Brain microvascular endothelial cell (primary cell): ENCODE measurements around the gene MITF.

Experiments
- DNase-seq: peaks from one replicate; pipeline ENCODE4 v3.0.0-alpha.2; 2020
- H3K27ac ChIP-seq: fragments of 250-450 bp; sonication (Bioruptor Pico); 2 replicates; pipeline ENCODE4 v1.5.1; 2020; ENCODE audit warnings: mild to moderate bottlenecking, moderate library complexity
- H3K27me3 ChIP-seq: fragments of 250-450 bp; sonication (Bioruptor Pico); replicated peaks from 2 replicates; pipeline ENCODE4 v1.5.1; 2020; ENCODE audit warnings: mild to moderate bottlenecking
- H3K36me3 ChIP-seq: fragments of 250-450 bp; sonication (Bioruptor Pico); replicated peaks from 2 replicates; pipeline ENCODE4 v1.5.1; 2020; ENCODE audit warnings: mild to moderate bottlenecking
- H3K4me3 ChIP-seq: 2 replicates; pipeline ENCODE4 v1.5.1; 2011; ENCODE audit warnings: low read depth, mild to moderate bottlenecking, control low read depth, low read length, moderate library complexity
- CTCF ChIP-seq: IDR thresholded peaks from 2 replicates; pipeline ENCODE4 v1.5.1; 2011; ENCODE audit warnings: low read depth, mild to moderate bottlenecking, moderate library complexity, low read length, control low read depth, inconsistent platforms; ENCODE audit errors: missing control alignments
- in situ Hi-C: cut with HindIII; loops from 2 replicates; pipeline ENCODE4 v1.10.0; 2017; ENCODE audit warnings: low sequenced_read_pairs, low pct_ligation_motif_present

The MITF gene

GRCh38 chr3:69712269-69712668 lies 27.0 kb upstream of the MITF start:
- Histone ChIP-seq H3K4me3 (no peak overlapping the region), H3K36me3 (no peaks in the 10 kb centered on the region), H3K27ac (no peak overlapping the region), H3K27me3 (no peaks in the 10 kb centered on the region)
- DNase-seq = no peak
- in situ Hi-C loops = no loop called here
- TF ChIP-seq CTCF = no peak

GRCh38 chr3:69712933-69713332 lies 26.3 kb upstream of the MITF start:
- no peak for DNase-seq
- no peaks in the 10 kb centered on the region for H3K27me3 ChIP-seq
- in situ Hi-C loops = no loop called here

DNA sequence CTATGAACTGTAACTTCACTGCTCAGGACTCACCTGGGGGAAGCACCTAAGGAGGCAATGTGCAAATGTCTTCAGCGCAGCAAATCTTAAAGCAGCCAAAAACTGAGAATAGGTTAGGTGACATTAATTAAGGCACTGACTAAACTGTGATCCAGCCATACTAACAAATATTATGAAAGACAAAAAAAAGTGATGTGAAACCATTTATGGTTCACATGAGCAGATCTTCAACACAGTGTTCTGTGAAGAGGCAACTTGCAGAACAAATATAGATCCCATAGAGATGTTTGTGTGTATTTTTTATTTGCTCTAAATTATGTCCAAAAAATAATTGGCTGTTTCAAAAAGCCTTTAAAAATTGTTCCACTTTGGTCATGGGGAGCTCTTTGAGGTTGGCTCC lies 24.1 kb upstream of the MITF start:
- DNase-seq = no peak
- no peak overlapping the region for H3K4me3 ChIP-seq
- H3K36me3 ChIP-seq = no peaks in the 10 kb centered on the region
- H3K27ac ChIP-seq = no peak overlapping the region
- TF ChIP-seq CTCF = no peak
- H3K27me3 ChIP-seq = no peaks in the 10 kb centered on the region
- in situ Hi-C loops = no loop called here

More at GRCh38 chr3:69712933-69713332, 26.3 kb upstream of the MITF start:
- H3K27ac ChIP-seq = no peak overlapping the region
- H3K36me3 ChIP-seq = no peaks in the 10 kb centered on the region
- TF ChIP-seq CTCF = no peak
- no peak overlapping the region for H3K4me3 ChIP-seq

GRCh38 chr3:69716119-69716518 lies 23.1 kb upstream of the MITF start:
- no peak for TF ChIP-seq CTCF
- DNase-seq = no peak
- H3K27me3 ChIP-seq = no peaks in the 10 kb centered on the region
- H3K36me3 ChIP-seq = no peaks in the 10 kb centered on the region
- no peak overlapping the region for H3K4me3 ChIP-seq
- no peak overlapping the region for H3K27ac ChIP-seq
- in situ Hi-C loops = no loop called here

DNA sequence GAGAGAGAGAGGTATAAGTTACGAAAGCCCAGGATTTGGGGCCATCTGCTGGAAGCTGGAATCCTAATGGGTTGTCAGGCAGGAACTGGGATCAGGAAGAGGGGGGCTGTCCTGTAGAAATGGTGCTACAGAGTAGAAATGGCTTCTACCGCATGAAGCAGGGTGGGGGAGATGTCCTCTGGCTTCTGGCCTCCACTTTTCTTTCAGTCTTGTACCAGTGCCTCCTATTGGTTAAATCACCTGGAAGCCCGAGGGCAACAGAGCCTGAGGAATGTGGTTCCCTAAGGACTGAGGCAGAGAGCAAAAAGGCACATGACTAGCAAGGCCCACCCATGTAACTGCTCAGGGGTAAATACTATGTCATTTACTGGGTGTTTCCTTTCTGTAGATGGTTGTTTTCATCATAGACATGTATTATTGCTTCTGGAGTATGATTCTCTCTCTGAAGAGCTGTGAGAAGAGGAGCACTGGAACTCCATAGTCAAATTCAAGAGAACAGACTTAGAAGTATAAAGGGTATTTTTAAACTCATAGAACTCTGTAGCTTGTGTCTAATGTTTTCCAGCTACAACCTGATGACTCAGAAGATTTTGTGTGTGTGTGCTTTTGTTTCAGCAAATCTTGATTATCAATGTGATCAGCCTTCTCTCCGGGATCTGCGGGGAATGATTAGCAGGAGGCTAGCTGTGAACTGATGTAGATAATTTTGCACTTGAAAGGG lies 20.2 kb upstream of the MITF start:
- no peaks in the 10 kb centered on the region for H3K36me3 ChIP-seq
- no peak for TF ChIP-seq CTCF
- DNase-seq = no peak
- H3K4me3 ChIP-seq = no peak overlapping the region
- no peaks in the 10 kb centered on the region for H3K27me3 ChIP-seq
- no peak overlapping the region for H3K27ac ChIP-seq
- in situ Hi-C loops = no loop called here

DNA sequence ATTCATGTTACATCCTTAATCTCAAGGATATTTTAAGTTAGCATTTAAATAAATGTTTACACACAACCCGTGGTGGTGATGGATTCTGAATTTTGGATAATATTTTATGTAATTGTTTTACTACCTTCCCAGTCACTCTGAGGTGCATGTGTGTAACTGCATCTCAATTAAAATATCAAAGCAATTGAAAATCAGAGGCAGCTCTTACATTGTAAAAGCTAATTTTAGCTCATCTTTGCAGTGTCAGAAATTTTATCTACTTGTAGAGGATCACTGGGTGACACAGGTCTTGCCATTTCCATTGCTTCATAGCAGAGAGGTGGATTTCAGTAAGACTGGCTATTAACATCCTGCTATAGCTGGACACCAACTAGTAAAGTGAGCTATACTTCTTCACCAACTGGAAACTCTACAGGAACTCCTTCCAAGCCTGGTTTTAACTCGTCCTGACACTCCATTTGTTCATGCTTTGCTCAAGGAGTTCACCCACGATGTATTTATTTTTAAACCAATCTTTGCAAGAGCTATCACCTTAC lies 19.6 kb upstream of the MITF start:
- Histone ChIP-seq H3K27me3 (no peaks in the 10 kb centered on the region), H3K4me3 (no peak overlapping the region), H3K27ac (no peak overlapping the region), H3K36me3 (no peaks in the 10 kb centered on the region)
- DNase-seq = no peak
- TF ChIP-seq CTCF = no peak
- in situ Hi-C loops = no loop called here
